Dedifferentiated amniotic fluid mesenchymal stem cell (primary cell): ENCODE measurements around the gene RC3H1.

Experiments
- DNase-seq: peaks from one replicate; pipeline ENCODE4 v3.0.0-alpha.2; 2016; ENCODE audit errors: extremely low spot score

The RC3H1 gene

GRCh38 chr1:173886746-173887611 lies 135.2 kb downstream of the RC3H1 start:
- DNase-seq = no peak

- DNase-seq = no peak
Observed at GRCh38 chr1:173884701-173885100, 137.5 kb downstream of the RC3H1 start.
